K562 (cell line): ENCODE measurements around the gene CLDN15. TPM values are rescaled to one million over a fixed set of nuclear protein-coding genes. Genes with fewer than 3 reads are reported as not detected.

ENCODE experiments used
- CBFA2T2 ChIP-seq: fragments of 450-650 bp; conservative IDR thresholded peaks from 2 replicates; pipeline ENCODE4 v1.6.1; 2017; ENCODE audit warnings: mild to moderate bottlenecking
- EWSR1 ChIP-seq: fragments of 450-650 bp; IDR thresholded peaks from 2 replicates; pipeline ENCODE4 v1.6.1; 2018; ENCODE audit warnings: borderline replicate concordance, mild to moderate bottlenecking, low read depth, moderate library complexity; ENCODE audit not compliant: partially characterized antibody
- KAT2B ChIP-seq: IDR thresholded peaks from one replicate; pipeline ENCODE4 v1.6.1; 2012; ENCODE audit warnings: low read depth, mild to moderate bottlenecking, control low read depth, inconsistent platforms, low read length, moderate library complexity
- KLF6 ChIP-seq: fragments of 250-450 bp; sonication (Bioruptor Pico); IDR thresholded peaks from 2 replicates; pipeline ENCODE4 v1.4.0; 2020; ENCODE audit warnings: mild to moderate bottlenecking, moderate library complexity, borderline replicate concordance
- MAFF ChIP-seq: IDR thresholded peaks from 2 replicates; pipeline ENCODE4 v1.6.1; 2012; ENCODE audit warnings: low read length, improper control_type of control experiment
- MYNN ChIP-seq, 2 experiments: sonication (generic); formaldehyde crosslinking in 1 of 2; IDR thresholded peaks; 2 replicates each; pipeline versions ENCODE4 v1.5.0 to v1.6.1; 2016 to 2020; ENCODE audit warnings: antibody characterized with exemption in 1 of 2, missing genetic modification reagents in 1 of 2
- NFATC3 ChIP-seq: fragments of 450-650 bp; IDR thresholded peaks from 2 replicates; pipeline ENCODE4 v1.6.1; 2017; ENCODE audit warnings: mild to moderate bottlenecking
- NR3C1 ChIP-seq: sonication (generic); formaldehyde crosslinking; IDR thresholded peaks from 2 replicates; pipeline ENCODE4 v1.8.1; 2022; ENCODE audit warnings: missing genetic modification reagents
- NUFIP1 ChIP-seq: fragments of 450-650 bp; IDR thresholded peaks from 2 replicates; pipeline ENCODE4 v1.6.1; 2018; ENCODE audit not compliant: partially characterized antibody
- PCBP1 ChIP-seq: fragments of 200-400 bp; formaldehyde crosslinking; IDR thresholded peaks from 2 replicates; pipeline ENCODE4 v1.6.1; 2018; ENCODE audit warnings: mild to moderate bottlenecking, low read depth, low read length; ENCODE audit not compliant: poor library complexity, severe bottlenecking
- PCBP2 ChIP-seq: fragments of 200-400 bp; formaldehyde crosslinking; IDR thresholded peaks from 2 replicates; pipeline ENCODE4 v1.6.1; 2018; ENCODE audit warnings: low read length, low read depth, mild to moderate bottlenecking, moderate library complexity; ENCODE audit not compliant: poor library complexity, severe bottlenecking
- RFX5 ChIP-seq: IDR thresholded peaks from 2 replicates; pipeline ENCODE4 v1.6.1; 2011; ENCODE audit warnings: low read depth, mild to moderate bottlenecking, improper control_type of control experiment, low read length
- TCF3 ChIP-seq: sonication (generic); formaldehyde crosslinking; IDR thresholded peaks from 2 replicates; pipeline ENCODE4 v1.4.0; 2020; ENCODE audit warnings: mild to moderate bottlenecking, missing genetic modification reagents
- ZNF3 ChIP-seq: fragments of 250-450 bp; sonication (Bioruptor Pico); IDR thresholded peaks from 2 replicates; pipeline ENCODE4 v1.5.0; 2021; ENCODE audit warnings: mild to moderate bottlenecking, moderate library complexity
- polyA plus RNA-seq, 8 experiments: library from polyadenylated mRNA; depleted of rRNA in 4 of 8; stranded (reverse) in 5 of 8; unstranded in 3 of 8; fragments of >200 nt; fragmentation: Nextera tagmentation in 2 of 8; fragmentation: Illumina TruSeq in 1 of 8; extraction: Ambion mirVana in 2 of 8; extraction: Trizol in 1 of 8; gene quantifications; 2 replicates each; pipeline versions ENCODE4 v1.2.1 to v1.2.3, GENCODE V29; 2011 to 2014; ENCODE audit warnings: inconsistent platforms in 1 of 8, missing spikeins in 1 of 8
- total RNA-seq, 7 experiments: library from RNA; depleted of rRNA in 6 of 7; stranded (reverse); fragments of >200 nt in 6 of 7; fragmentation: Illumina TruSeq in 2 of 7; extraction: Trizol in 2 of 7; gene quantifications; 2 replicates each; pipeline versions ENCODE4 v1.2.1 to v1.2.3, GENCODE V29; 2011 to 2021; ENCODE audit warnings: low replicate concordance in 1 of 7
- TF ChIP-seq, protein P1 (sequence below): sonication (generic); formaldehyde crosslinking; IDR thresholded peaks from 2 replicates; pipeline ENCODE4 v1.8.1; 2022; ENCODE audit warnings: missing genetic modification reagents
- TF ChIP-seq, protein P2 (sequence below), 2 experiments: fragments of 200-800 bp in 1 of 2; sonication (Bioruptor generic) in 1 of 2; sonication (generic) in 1 of 2; formaldehyde crosslinking in 1 of 2; IDR thresholded peaks in 1 of 2; conservative IDR thresholded peaks in 1 of 2; 2 replicates each; pipeline versions ENCODE4 v1.5.0 to v1.6.1; 2016 to 2020; ENCODE audit warnings: missing compliant biosample characterization in 1 of 2, missing genetic modification characterization in 1 of 2, missing genetic modification reagents in 1 of 2
- TF ChIP-seq, protein P3 (sequence below): fragments of 250-450 bp; sonication (Bioruptor Pico); IDR thresholded peaks from 2 replicates; pipeline ENCODE4 v1.4.0; 2020
- TF ChIP-seq, protein P4 (sequence below), 2 experiments: IDR thresholded peaks; 2 replicates each; pipeline ENCODE4 v1.6.1; 2011; ENCODE audit warnings: borderline replicate concordance in 1 of 2, control low read depth in 1 of 2, low read depth in 1 of 2, low read length in 1 of 2, mild to moderate bottlenecking in 1 of 2, mixed read lengths in 1 of 2, moderate library complexity in 1 of 2; ENCODE audit not compliant: insufficient read depth in 1 of 2, insufficient read length in 1 of 2, poor library complexity in 1 of 2, severe bottlenecking in 1 of 2; ENCODE audit errors: extremely low read depth in 1 of 2
- TF ChIP-seq, protein P5 (sequence below): fragments of 250-450 bp; sonication (Bioruptor Pico); IDR thresholded peaks from 2 replicates; pipeline ENCODE4 v1.4.0; 2020; ENCODE audit warnings: mild to moderate bottlenecking

Gene CLDN15
- total and polyA plus RNA-seq, 9 of the 15 experiments (the other 6 are each of a cell fraction or from before 2014, with no cell fraction given): 0.32 to 14.5 (median 7.4) TPM

DNA sequence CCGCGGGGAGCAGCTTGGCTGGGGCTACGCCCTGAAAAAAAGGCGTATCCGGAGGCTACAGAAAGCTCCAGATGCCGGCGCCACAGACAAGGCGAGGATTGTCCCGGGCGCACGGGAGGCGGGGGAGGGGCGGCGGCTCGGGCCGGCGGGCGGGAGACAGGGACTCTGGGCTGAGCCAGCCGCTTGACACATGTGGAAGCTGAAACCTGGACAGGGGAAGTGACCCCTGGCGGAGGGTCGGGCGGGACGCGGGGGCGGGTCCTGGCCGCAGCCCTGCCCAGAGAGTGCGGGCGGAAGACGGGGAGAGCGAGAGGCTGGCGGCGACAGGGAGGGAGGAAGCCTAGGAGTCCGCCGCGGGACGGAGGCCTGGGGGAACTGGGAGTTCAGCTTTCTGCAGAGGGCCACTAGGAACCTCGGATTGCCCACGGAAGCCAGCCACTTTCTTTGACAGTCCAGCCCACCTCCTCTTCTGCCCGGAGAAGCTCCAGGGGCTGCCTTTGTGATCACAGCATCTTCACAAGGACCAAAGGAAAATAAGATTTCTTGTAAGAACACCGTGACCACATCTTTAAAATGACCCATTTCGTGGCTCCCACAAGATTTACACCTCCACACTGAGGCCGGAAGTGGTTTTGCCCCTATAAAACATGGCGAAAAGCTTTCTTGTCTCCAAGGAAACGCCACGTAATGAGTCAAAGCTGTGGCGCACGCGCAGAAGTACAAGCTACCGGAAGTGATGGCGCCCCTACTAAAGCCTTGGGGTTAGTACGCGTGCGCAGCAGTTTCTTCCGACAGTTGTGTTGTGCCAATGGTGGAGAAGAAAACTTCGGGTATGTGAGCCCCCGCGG lies 20.0 kb downstream of the CLDN15 start, which contains the start of the genes PLOD3 and ZNHIT1 (continued):
- TF ChIP-seq, protein P1, sequence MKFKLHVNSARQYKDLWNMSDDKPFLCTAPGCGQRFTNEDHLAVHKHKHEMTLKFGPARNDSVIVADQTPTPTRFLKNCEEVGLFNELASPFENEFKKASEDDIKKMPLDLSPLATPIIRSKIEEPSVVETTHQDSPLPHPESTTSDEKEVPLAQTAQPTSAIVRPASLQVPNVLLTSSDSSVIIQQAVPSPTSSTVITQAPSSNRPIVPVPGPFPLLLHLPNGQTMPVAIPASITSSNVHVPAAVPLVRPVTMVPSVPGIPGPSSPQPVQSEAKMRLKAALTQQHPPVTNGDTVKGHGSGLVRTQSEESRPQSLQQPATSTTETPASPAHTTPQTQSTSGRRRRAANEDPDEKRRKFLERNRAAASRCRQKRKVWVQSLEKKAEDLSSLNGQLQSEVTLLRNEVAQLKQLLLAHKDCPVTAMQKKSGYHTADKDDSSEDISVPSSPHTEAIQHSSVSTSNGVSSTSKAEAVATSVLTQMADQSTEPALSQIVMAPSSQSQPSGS (CRISPR knock-in tag): no peak
- no peak for TF ChIP-seq PCBP1
- no peak; the same call in none of the 2 replicates for TF ChIP-seq MYNN (IDR thresholded peaks at IDR 0.05)
- TF ChIP-seq MYNN (CRISPR knock-in tag; IDR thresholded peaks at IDR 0.05): no peak
- no peak for TF ChIP-seq MAFF
- TF ChIP-seq KAT2B: no peak
- TF ChIP-seq RFX5: no peak
- TF ChIP-seq, protein P2, sequence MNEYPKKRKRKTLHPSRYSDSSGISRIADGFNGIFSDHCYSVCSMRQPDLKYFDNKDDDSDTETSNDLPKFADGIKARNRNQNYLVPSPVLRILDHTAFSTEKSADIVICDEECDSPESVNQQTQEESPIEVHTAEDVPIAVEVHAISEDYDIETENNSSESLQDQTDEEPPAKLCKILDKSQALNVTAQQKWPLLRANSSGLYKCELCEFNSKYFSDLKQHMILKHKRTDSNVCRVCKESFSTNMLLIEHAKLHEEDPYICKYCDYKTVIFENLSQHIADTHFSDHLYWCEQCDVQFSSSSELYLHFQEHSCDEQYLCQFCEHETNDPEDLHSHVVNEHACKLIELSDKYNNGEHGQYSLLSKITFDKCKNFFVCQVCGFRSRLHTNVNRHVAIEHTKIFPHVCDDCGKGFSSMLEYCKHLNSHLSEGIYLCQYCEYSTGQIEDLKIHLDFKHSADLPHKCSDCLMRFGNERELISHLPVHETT (CRISPR knock-in tag; conservative IDR thresholded peaks at IDR 0.05 in 1 of 2, IDR thresholded peaks at IDR 0.05 in 1 of 2): peak in 1 of 2 experiments; percentile 91; a peak in 2 of 4 replicates
- no peak; the same call in 1 of the 2 replicates for TF ChIP-seq TCF3
- no peak for TF ChIP-seq EWSR1
- TF ChIP-seq ZNF3: no peak
- TF ChIP-seq NR3C1 (CRISPR knock-in tag): 0 out of 2 replicates have a peak, but pooled peaks have one; percentile 7
- no peak for TF ChIP-seq NUFIP1
- no peak for TF ChIP-seq KLF6 (CRISPR knock-in tag)
- TF ChIP-seq PCBP2: no peak
- TF ChIP-seq, protein P3, sequence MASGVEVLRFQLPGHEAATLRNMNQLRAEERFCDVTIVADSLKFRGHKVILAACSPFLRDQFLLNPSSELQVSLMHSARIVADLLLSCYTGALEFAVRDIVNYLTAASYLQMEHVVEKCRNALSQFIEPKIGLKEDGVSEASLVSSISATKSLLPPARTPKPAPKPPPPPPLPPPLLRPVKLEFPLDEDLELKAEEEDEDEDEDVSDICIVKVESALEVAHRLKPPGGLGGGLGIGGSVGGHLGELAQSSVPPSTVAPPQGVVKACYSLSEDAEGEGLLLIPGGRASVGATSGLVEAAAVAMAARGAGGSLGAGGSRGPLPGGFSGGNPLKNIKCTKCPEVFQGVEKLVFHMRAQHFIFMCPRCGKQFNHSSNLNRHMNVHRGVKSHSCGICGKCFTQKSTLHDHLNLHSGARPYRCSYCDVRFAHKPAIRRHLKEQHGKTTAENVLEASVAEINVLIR (CRISPR knock-in tag): peak; percentile 56; the same call in 1 of the 2 replicates
- TF ChIP-seq, protein P4, sequence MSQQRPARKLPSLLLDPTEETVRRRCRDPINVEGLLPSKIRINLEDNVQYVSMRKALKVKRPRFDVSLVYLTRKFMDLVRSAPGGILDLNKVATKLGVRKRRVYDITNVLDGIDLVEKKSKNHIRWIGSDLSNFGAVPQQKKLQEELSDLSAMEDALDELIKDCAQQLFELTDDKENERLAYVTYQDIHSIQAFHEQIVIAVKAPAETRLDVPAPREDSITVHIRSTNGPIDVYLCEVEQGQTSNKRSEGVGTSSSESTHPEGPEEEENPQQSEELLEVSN (IDR thresholded peaks at IDR 0.05; ENCODE audit: borderline replicate concordance in 1 of 2, extremely low read depth in 1 of 2, insufficient read depth in 1 of 2, insufficient read length in 1 of 2, low read depth in 1 of 2, low read length in 1 of 2, poor library complexity in 1 of 2, severe bottlenecking in 1 of 2): peak; percentile 18 to 79
- no peak for TF ChIP-seq CBFA2T2
- TF ChIP-seq NFATC3: no peak
- TF ChIP-seq, protein P5, sequence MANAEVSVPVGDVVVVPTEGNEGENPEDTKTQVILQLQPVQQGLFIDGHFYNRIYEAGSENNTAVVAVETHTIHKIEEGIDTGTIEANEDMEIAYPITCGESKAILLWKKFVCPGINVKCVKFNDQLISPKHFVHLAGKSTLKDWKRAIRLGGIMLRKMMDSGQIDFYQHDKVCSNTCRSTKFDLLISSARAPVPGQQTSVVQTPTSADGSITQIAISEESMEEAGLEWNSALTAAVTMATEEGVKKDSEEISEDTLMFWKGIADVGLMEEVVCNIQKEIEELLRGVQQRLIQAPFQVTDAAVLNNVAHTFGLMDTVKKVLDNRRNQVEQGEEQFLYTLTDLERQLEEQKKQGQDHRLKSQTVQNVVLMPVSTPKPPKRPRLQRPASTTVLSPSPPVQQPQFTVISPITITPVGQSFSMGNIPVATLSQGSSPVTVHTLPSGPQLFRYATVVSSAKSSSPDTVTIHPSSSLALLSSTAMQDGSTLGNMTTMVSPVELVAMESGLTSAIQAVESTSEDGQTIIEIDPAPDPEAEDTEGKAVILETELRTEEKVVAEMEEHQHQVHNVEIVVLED: peak; percentile 12; the same call in 1 of the 2 replicates
